T-helper 2 cell (primary cell): ENCODE measurements around the gene SLC1A2.

Experiments
- DNase-seq, 5 experiments: peaks; one replicate each; pipeline versions ENCODE4 v3.0.0 to v3.0.0-alpha.2; 2012 to 2022

The SLC1A2 gene

GRCh38 chr11:35216962-35217678 is 202.2 kb downstream of the SLC1A2 start:
- DNase-seq: peak in 3 of 5 experiments; percentile 25 to 86 (median 29)

DNA sequence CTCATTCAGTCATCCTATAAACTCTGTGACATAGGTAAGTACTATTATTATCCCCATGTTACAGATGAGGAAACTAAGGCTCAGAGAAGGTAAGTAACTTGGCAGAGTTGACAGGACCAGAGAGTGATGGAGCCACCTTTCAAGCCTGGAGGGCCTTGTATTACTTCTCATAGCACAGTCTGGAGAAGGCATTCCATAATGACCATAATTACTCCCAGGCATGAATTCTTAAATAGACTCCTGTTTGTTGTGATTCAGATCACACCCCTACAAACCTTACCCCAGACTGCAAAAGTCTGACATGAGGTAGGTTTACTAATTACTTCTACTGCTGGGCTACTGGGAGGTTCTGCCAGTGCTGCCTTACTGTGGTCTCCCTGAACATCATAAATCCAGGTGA is 203.4 kb downstream of the SLC1A2 start:
- DNase-seq: no peak

DNA sequence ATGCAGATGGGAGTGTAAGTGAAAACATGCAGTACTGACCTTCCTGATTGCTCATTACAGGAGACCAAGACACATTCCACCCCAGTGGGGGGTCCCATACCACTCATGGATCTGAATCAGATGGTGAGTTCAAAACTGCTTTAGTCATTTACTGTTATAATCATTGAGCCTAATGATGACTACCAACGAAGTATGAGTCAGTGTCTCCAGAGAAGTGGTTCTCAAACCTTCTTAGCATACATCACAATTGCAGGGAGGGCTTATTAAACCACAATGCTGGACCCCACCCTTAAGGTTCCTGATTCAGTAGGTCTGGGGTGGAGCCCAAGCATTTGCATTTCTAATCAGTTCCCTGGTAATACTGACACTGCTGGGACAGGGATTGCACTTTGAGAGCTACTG is 204.6 kb downstream of the SLC1A2 start:
- DNase-seq: peak in 1 of 5 experiments; percentile 44

- no peak for DNase-seq
Measured at GRCh38 chr11:35214226-35214770, 205.1 kb downstream of the SLC1A2 start.

- no peak for DNase-seq
Measured at GRCh38 chr11:35211952-35212351, 207.4 kb downstream of the SLC1A2 start.

DNA sequence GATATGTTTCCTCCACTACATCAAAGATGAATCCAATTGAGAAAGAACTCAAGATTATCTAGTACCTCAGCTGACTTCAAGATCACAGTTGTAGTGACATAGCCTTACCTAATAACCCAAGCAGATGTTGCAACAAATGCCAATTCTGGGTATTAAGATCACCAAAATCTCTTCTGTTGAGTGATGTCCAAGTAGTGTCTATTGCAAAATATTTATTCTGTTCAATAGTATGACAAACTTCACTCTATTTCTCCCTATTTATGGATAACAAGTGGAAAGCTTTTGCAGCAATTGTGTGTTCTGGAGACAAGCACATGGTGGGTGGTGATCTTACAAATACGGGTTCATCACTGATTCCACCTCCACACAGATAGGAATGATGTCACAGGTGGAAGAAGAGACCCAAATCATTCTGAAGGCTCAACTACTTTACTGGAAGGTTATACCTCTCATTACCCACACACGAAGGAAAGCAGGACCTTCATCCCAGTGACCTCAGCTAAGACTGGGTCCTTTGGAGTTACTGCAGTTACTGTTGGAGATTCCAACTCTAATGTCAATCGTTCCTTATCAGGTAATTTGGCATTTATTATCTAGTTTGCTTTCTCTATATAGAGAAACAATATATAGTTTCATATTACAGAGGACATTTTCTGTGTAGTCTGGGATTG is 208.3 kb downstream of the SLC1A2 start:
- no peak for DNase-seq

GRCh38 chr11:35208795-35209194 is 210.6 kb downstream of the SLC1A2 start:
- DNase-seq: no peak

DNA sequence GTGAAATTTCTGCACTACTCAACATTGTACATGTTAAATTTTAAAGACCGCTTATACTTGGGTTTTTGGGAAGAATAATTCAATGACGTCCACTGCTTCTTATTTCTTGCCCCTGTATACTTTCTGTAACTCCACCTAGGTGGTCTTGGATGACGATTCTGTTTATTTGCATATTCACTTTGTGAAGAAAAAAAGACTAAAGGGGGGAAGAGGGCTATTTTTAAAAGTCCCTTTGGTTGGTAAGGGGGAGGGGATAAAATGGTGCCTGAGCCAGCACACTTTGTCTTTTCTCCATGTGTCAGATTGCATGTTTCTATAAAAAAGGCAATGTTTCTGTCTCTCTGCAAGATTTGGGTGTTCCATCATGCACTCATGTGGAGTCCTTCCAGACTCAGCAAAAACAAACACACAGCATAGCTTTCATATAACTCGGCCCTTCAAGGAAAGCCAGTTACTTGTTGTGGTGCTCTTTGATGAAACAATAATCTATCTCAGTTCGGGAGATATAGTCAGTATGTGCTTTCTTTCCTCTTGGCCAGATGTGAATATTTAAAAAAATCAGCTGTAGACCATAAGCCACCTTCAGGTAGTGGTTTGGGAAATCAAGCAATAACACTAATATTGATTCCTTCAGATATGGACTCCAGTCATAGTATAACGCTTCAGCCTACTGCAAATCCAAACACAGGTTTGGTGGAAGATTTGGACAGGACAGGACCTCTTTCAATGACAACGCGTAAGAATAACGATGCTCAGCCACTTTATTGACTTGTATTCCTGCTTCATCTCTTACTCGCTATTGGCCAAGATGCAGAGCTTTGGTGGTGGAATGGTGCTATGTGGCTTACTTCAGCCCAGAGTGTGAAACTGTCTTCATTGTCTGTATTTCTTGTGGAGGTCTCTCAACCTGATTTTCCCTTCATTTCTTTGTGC is 211.6 kb downstream of the SLC1A2 start:
- no peak for DNase-seq

DNA sequence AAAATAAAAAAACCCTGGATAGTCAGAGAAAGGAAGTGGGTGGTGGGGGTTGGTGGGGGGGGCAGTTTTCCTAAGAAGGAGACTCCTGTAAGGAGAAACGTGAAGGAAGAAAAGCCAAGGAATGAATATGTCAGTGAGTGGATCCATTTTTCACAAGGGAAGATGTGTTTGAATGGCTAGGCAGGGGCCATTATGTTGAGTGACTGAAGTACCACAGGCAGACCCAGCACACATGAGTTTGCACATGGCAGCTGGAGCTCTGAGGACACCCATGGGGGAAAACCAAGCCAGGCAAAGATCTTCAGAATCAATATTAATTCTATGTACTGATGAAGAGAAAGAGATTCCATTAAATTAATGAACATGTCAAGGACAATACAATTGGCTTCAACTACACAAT is 212.7 kb downstream of the SLC1A2 start:
- no peak for DNase-seq

- DNase-seq: no peak
Measured at GRCh38 chr11:35204614-35205013, 214.7 kb downstream of the SLC1A2 start.
